Measurements from ENCODE around the gene MC1R. TPM values are rescaled to one million over a fixed set of nuclear protein-coding genes. Genes with fewer than 3 reads are reported as not detected.

Gene MC1R
- total RNA-seq, 1 donor from 2014 or later = 2.9 TPM

GRCh38 chr16:89936981-89937380 lies 18.3 kb downstream of the MC1R start:
- Mint-ChIP-seq H3K36me3 (ENCODE audit: low read depth, unreplicated experiment) (peaks cover 11% of the 10 kb centered on the region), H3K4me3 (ENCODE audit: unreplicated experiment) (no peak overlapping the region), H3K27ac (ENCODE audit: unreplicated experiment) (no peak overlapping the region), H3K27me3 (ENCODE audit: unreplicated experiment) (peaks cover 12% of the 10 kb centered on the region), H3K4me1 (ENCODE audit: unreplicated experiment) (no peaks in the 10 kb centered on the region), H3K9me3 (ENCODE audit: unreplicated experiment) (no peaks in the 10 kb centered on the region)
- TF ChIP-seq CTCF (IDR thresholded peaks at IDR 0.05; ENCODE audit: unreplicated experiment) = no peak
- no peak for DNase-seq (ENCODE audit: low spot score)

GRCh38 chr16:89938175-89938885 lies 19.7 kb downstream of the MC1R start:
- peaks cover 10% of the 10 kb centered on the region for H3K27me3 Mint-ChIP-seq (ENCODE audit: unreplicated experiment)
- no peaks in the 10 kb centered on the region for H3K4me1 Mint-ChIP-seq (ENCODE audit: unreplicated experiment)
- TF ChIP-seq CTCF (IDR thresholded peaks at IDR 0.05; ENCODE audit: unreplicated experiment) = no peak
- H3K36me3 Mint-ChIP-seq (ENCODE audit: low read depth, unreplicated experiment) = peaks cover 11% of the 10 kb centered on the region
- no peak overlapping the region for H3K27ac Mint-ChIP-seq (ENCODE audit: unreplicated experiment)
- H3K4me3 Mint-ChIP-seq (ENCODE audit: unreplicated experiment) = no peak overlapping the region
- no peak for DNase-seq (ENCODE audit: low spot score)
- no peaks in the 10 kb centered on the region for H3K9me3 Mint-ChIP-seq (ENCODE audit: unreplicated experiment)

- peaks cover 4% of the 10 kb centered on the region for H3K36me3 Mint-ChIP-seq (ENCODE audit: low read depth, unreplicated experiment)
- no peak overlapping the region for H3K4me3 Mint-ChIP-seq (ENCODE audit: unreplicated experiment)
- no peak overlapping the region for H3K27ac Mint-ChIP-seq (ENCODE audit: unreplicated experiment)
- no peaks in the 10 kb centered on the region for H3K9me3 Mint-ChIP-seq (ENCODE audit: unreplicated experiment)
- TF ChIP-seq CTCF (IDR thresholded peaks at IDR 0.05; ENCODE audit: unreplicated experiment) = no peak
- DNase-seq (ENCODE audit: low spot score) = no peak
- peaks cover 13% of the 10 kb centered on the region for H3K27me3 Mint-ChIP-seq (ENCODE audit: unreplicated experiment)
- H3K4me1 Mint-ChIP-seq (ENCODE audit: unreplicated experiment) = peaks cover 2% of the 10 kb centered on the region
These were observed 26.1 kb downstream of the MC1R start for GRCh38 chr16:89944773-89945172.

- DNase-seq (ENCODE audit: low spot score) = no peak
- H3K4me3 Mint-ChIP-seq (ENCODE audit: unreplicated experiment) = no peak overlapping the region
- TF ChIP-seq CTCF (IDR thresholded peaks at IDR 0.05; ENCODE audit: unreplicated experiment) = no peak
- H3K27me3 Mint-ChIP-seq (ENCODE audit: unreplicated experiment) = peaks cover 16% of the 10 kb centered on the region
- H3K9me3 Mint-ChIP-seq (ENCODE audit: unreplicated experiment) = no peaks in the 10 kb centered on the region
- peaks cover 4% of the 10 kb centered on the region for H3K36me3 Mint-ChIP-seq (ENCODE audit: low read depth, unreplicated experiment)
- peaks cover 5% of the 10 kb centered on the region for H3K4me1 Mint-ChIP-seq (ENCODE audit: unreplicated experiment)
- H3K27ac Mint-ChIP-seq (ENCODE audit: unreplicated experiment) = no peak overlapping the region
These were observed 27.0 kb downstream of the MC1R start for GRCh38 chr16:89945654-89946053.

- Mint-ChIP-seq H3K27ac (ENCODE audit: unreplicated experiment) (no peak overlapping the region), H3K27me3 (ENCODE audit: unreplicated experiment) (peaks cover 16% of the 10 kb centered on the region), H3K4me3 (ENCODE audit: unreplicated experiment) (no peak overlapping the region), H3K4me1 (ENCODE audit: unreplicated experiment) (peaks cover 5% of the 10 kb centered on the region), H3K9me3 (ENCODE audit: unreplicated experiment) (no peaks in the 10 kb centered on the region), H3K36me3 (ENCODE audit: low read depth, unreplicated experiment) (peaks cover 4% of the 10 kb centered on the region)
- no peak for DNase-seq (ENCODE audit: low spot score)
- TF ChIP-seq CTCF (IDR thresholded peaks at IDR 0.05; ENCODE audit: unreplicated experiment) = no peak
These were observed 27.9 kb downstream of the MC1R start for GRCh38 chr16:89946515-89946914.
